HepG2 (cell line): ENCODE data around the gene KCNQ2.

Experiments
- BORCS8-MEF2B ChIP-seq: sonication (generic); formaldehyde crosslinking; IDR thresholded peaks from 2 replicates; pipeline ENCODE4 v1.8.0; 2022; ENCODE audit warnings: mild to moderate bottlenecking, missing genetic modification reagents
- CEBPB ChIP-seq: IDR thresholded peaks from 2 replicates; pipeline ENCODE4 v1.6.1; 2011; ENCODE audit warnings: low read depth, low read length, improper control_type of control experiment, borderline replicate concordance
- MEF2D ChIP-seq: sonication (generic); formaldehyde crosslinking; IDR thresholded peaks from 2 replicates; pipeline ENCODE4 v1.5.1; 2020; ENCODE audit warnings: mild to moderate bottlenecking, missing genetic modification reagents
- NCOA2 ChIP-seq: sonication (generic); formaldehyde crosslinking; IDR thresholded peaks from 2 replicates; pipeline ENCODE4 v1.8.0; 2022; ENCODE audit warnings: inconsistent platforms
- TBL1XR1 ChIP-seq: fragments of 150-350 bp; IDR thresholded peaks from 2 replicates; pipeline ENCODE4 v1.6.1; 2014; ENCODE audit warnings: borderline replicate concordance, low read length; ENCODE audit not compliant: partially characterized antibody
- ZNF24 ChIP-seq: fragments of 450-650 bp; IDR thresholded peaks from 2 replicates; pipeline ENCODE4 v1.6.1; 2017; ENCODE audit warnings: antibody characterized with exemption, mild to moderate bottlenecking
- ZNF431 ChIP-seq: sonication (generic); formaldehyde crosslinking; IDR thresholded peaks from 2 replicates; pipeline ENCODE4 v1.9.0; 2022; ENCODE audit warnings: missing genetic modification reagents, low read depth, mild to moderate bottlenecking, borderline replicate concordance
- ZNF670 ChIP-seq: sonication (generic); formaldehyde crosslinking; IDR thresholded peaks from 2 replicates; pipeline ENCODE4 v1.8.0; 2022; ENCODE audit warnings: mild to moderate bottlenecking, missing genetic modification reagents, borderline replicate concordance
- ZNF747 ChIP-seq: sonication (generic); formaldehyde crosslinking; IDR thresholded peaks from 2 replicates; pipeline ENCODE4 v1.8.1; 2023; ENCODE audit warnings: missing genetic modification reagents, mild to moderate bottlenecking, borderline replicate concordance
- TF ChIP-seq, protein P1 (sequence below): IDR thresholded peaks from 2 replicates; pipeline ENCODE4 v1.6.1; 2016

DNA sequence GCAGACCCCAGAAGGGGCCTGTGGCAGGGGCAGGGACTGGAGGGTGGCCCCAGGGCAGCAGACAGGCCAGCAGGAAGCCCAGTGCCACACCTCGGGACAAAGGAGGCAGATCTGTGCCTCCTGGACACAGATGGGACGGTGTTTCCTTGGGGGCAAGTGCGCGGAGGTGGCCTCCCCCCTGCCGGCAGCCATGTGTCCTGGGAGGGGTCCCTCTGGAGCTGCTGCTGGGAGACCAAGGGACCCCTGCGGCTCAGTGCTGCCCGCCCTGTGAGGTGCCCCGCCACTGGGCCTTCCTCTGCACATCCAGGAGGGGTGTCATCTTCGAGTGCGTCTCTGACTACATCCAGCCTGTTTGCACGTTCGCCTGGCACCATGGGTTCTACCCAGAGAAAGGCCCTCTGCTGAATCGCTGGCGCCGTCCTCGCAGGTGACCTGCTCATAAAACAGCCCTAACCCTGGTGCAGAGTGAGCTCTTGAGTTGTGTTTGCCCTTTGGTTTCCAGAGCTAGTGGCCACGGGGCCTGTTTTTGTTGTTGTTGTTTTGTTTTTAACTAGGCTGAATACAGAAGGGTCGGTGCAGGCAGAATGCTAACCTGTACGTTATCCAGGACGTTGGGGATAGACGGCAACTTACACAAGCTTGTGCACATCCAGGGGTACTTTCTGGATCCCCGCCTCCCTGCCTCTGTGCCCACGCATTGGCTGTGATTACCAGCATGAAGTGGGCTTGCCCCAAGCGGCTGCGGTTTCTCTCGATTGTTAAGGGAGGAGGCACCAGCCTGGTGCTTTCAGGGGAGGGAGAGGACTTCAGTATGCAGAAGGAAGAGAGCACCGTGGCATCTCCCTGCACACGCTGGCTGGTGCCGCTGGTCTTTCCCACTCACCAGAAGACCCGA lies 1.3 kb upstream of the KCNQ2 start:
- TF ChIP-seq, protein P1, sequence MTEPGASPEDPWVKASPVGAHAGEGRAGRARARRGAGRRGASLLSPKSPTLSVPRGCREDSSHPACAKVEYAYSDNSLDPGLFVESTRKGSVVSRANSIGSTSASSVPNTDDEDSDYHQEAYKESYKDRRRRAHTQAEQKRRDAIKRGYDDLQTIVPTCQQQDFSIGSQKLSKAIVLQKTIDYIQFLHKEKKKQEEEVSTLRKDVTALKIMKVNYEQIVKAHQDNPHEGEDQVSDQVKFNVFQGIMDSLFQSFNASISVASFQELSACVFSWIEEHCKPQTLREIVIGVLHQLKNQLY (CRISPR knock-in tag) = no peak
- no peak for TF ChIP-seq ZNF670 (CRISPR knock-in tag)
- TF ChIP-seq NCOA2 = no peak
- TF ChIP-seq ZNF431 (CRISPR knock-in tag) = no peak
- no peak for TF ChIP-seq ZNF747 (CRISPR knock-in tag)
- TF ChIP-seq CEBPB = no peak
- TF ChIP-seq MEF2D (CRISPR knock-in tag) = no peak
- TF ChIP-seq ZNF24 = no peak
- no peak for TF ChIP-seq TBL1XR1
- TF ChIP-seq BORCS8-MEF2B (CRISPR knock-in tag) = no peak
